Measurements from ENCODE around the gene IGSF21.

The IGSF21 gene

GRCh38 chr1:18090636-18091035 lies 17.0 kb upstream of the IGSF21 start:
- no peak for TF ChIP-seq CTCF (IDR thresholded peaks at IDR 0.05; ENCODE audit: insufficient read depth, low read length, poor library complexity, severe bottlenecking)
- no peaks in the 10 kb centered on the region for H3K27me3 ChIP-seq (replicated peaks; ENCODE audit: control insufficient read depth, insufficient read depth, low read length)
- H3K4me3 ChIP-seq (replicated peaks; ENCODE audit: low read depth, low read length), result no peak overlapping the region
- H3K36me3 ChIP-seq (ENCODE audit: control insufficient read depth, insufficient read depth, low read length), result no peaks in the 10 kb centered on the region
- no peak for DNase-seq (ENCODE audit: extremely low read depth, insufficient read length)

GRCh38 chr1:18091660-18092446 lies 15.7 kb upstream of the IGSF21 start:
- no peaks in the 10 kb centered on the region for H3K27me3 ChIP-seq (replicated peaks; ENCODE audit: control insufficient read depth, insufficient read depth, low read length)
- no peak for DNase-seq (ENCODE audit: extremely low read depth, insufficient read length)
- no peaks in the 10 kb centered on the region for H3K36me3 ChIP-seq (ENCODE audit: control insufficient read depth, insufficient read depth, low read length)
- no peak overlapping the region for H3K4me3 ChIP-seq (replicated peaks; ENCODE audit: low read depth, low read length)
- no peak for TF ChIP-seq CTCF (IDR thresholded peaks at IDR 0.05; ENCODE audit: insufficient read depth, low read length, poor library complexity, severe bottlenecking)

- Histone ChIP-seq H3K27me3 (replicated peaks; ENCODE audit: control insufficient read depth, insufficient read depth, low read length) (no peaks in the 10 kb centered on the region), H3K36me3 (ENCODE audit: control insufficient read depth, insufficient read depth, low read length) (no peaks in the 10 kb centered on the region), H3K4me3 (replicated peaks; ENCODE audit: low read depth, low read length) (no peak overlapping the region)
- DNase-seq (ENCODE audit: extremely low read depth, insufficient read length), result no peak
- TF ChIP-seq CTCF (IDR thresholded peaks at IDR 0.05; ENCODE audit: insufficient read depth, low read length, poor library complexity, severe bottlenecking), result no peak
Observed at GRCh38 chr1:18093193-18093592, 14.4 kb upstream of the IGSF21 start.

GRCh38 chr1:18093646-18094045 lies 14.0 kb upstream of the IGSF21 start:
- DNase-seq (ENCODE audit: extremely low read depth, insufficient read length), result no peak
- Histone ChIP-seq H3K36me3 (ENCODE audit: control insufficient read depth, insufficient read depth, low read length) (no peaks in the 10 kb centered on the region), H3K4me3 (replicated peaks; ENCODE audit: low read depth, low read length) (no peak overlapping the region), H3K27me3 (replicated peaks; ENCODE audit: control insufficient read depth, insufficient read depth, low read length) (no peaks in the 10 kb centered on the region)
- TF ChIP-seq CTCF (IDR thresholded peaks at IDR 0.05; ENCODE audit: insufficient read depth, low read length, poor library complexity, severe bottlenecking), result no peak

- H3K4me3 ChIP-seq (replicated peaks; ENCODE audit: low read depth, low read length), result no peak overlapping the region
- TF ChIP-seq CTCF (IDR thresholded peaks at IDR 0.05; ENCODE audit: insufficient read depth, low read length, poor library complexity, severe bottlenecking), result no peak
- no peak for DNase-seq (ENCODE audit: extremely low read depth, insufficient read length)
- no peaks in the 10 kb centered on the region for H3K27me3 ChIP-seq (replicated peaks; ENCODE audit: control insufficient read depth, insufficient read depth, low read length)
- no peaks in the 10 kb centered on the region for H3K36me3 ChIP-seq (ENCODE audit: control insufficient read depth, insufficient read depth, low read length)
Observed at GRCh38 chr1:18094096-18094495, 13.5 kb upstream of the IGSF21 start.

Data from GM06990 (cell line).